Right atrium auricular region (tissue), 2 donors: ENCODE results near the gene PTCD3. TPM values are rescaled to one million over a fixed set of nuclear protein-coding genes. Genes with fewer than 3 reads are reported as not detected.
A peak's percentile ranks its signal among the peaks of the same experiment; 100 is the strongest.

Experiments
- DNase-seq: peaks from one replicate; pipeline ENCODE4 v3.0.0-alpha.2; 2019; ENCODE audit warnings: low spot score
- H3K27ac ChIP-seq, 2 donors: fragments of 200-600 bp; sonication (generic); 1 replicate in 1 of 2; 2 replicates in 1 of 2; pipeline ENCODE4 v1.5.1; 2016 to 2019
- H3K27me3 ChIP-seq, 2 donors: fragments of 200-600 bp; sonication (generic); one replicate each; pipeline versions ENCODE4 v1.5.1 to v1.6.0; 2017 to 2019
- H3K36me3 ChIP-seq: fragments of 200-600 bp; sonication (generic); one replicate; pipeline ENCODE4 v1.5.1; 2016
- H3K4me1 ChIP-seq, 2 donors: fragments of 200-600 bp; sonication (generic); one replicate each; pipeline versions ENCODE4 v1.5.1 to v1.6.0; 2017 to 2019
- H3K4me3 ChIP-seq, 2 donors: fragments of 200-600 bp; sonication (generic); 1 replicate in 1 of 2; 2 replicates in 1 of 2; pipeline ENCODE4 v1.5.1; 2017 to 2019; ENCODE audit warnings: mild to moderate bottlenecking in 1 of 2, moderate library complexity in 1 of 2
- H3K9me3 ChIP-seq, 2 donors: fragments of 200-600 bp; sonication (generic); one replicate each; pipeline ENCODE4 v1.5.1; 2019
- CTCF ChIP-seq, 2 donors: fragments of 200-600 bp; sonication (generic); IDR thresholded peaks; one replicate each; pipeline ENCODE4 v1.5.1; 2019; ENCODE audit warnings: antibody characterized with exemption in 2 of 2
- total RNA-seq, 2 donors: library from RNA; depleted of rRNA; stranded (reverse); fragments of >200 nt; gene quantifications; one replicate each; pipeline ENCODE4 v1.1.0, GENCODE V29; 2016

Gene PTCD3
- total RNA-seq, 2 donors from 2014 or later = 39.5 to 153 TPM

- H3K4me1 ChIP-seq = no peaks in the 10 kb centered on the region
- no peak overlapping the region for H3K4me3 ChIP-seq
- no peak overlapping the region for H3K27ac ChIP-seq
- DNase-seq = peak; percentile 52
- no peaks in the 10 kb centered on the region for H3K9me3 ChIP-seq
- peaks cover 65% of the 10 kb centered on the region for H3K36me3 ChIP-seq
- TF ChIP-seq CTCF (IDR thresholded peaks at IDR 0.05) = peak in 1 of 2 donors; percentile 23
- no peaks in the 10 kb centered on the region for H3K27me3 ChIP-seq
Observed at GRCh38 chr2:86087936-86088850, 17.8 kb upstream of the PTCD3 start.

GRCh38 chr2:86094229-86094628 is 11.8 kb upstream of the PTCD3 start:
- no peak overlapping the region for H3K4me3 ChIP-seq
- H3K4me1 ChIP-seq = no peaks in the 10 kb centered on the region
- H3K36me3 ChIP-seq = peaks cover 74% of the 10 kb centered on the region
- TF ChIP-seq CTCF (IDR thresholded peaks at IDR 0.05) = no peak
- H3K9me3 ChIP-seq = no peaks in the 10 kb centered on the region
- no peak overlapping the region for H3K27ac ChIP-seq
- no peaks in the 10 kb centered on the region for H3K27me3 ChIP-seq
- DNase-seq = no peak

- Histone ChIP-seq H3K4me3 (no peak overlapping the region), H3K4me1 (no peaks in the 10 kb centered on the region), H3K9me3 (no peaks in the 10 kb centered on the region), H3K27me3 (no peaks in the 10 kb centered on the region), H3K36me3 (peaks cover 63% of the 10 kb centered on the region), H3K27ac (no peak overlapping the region)
- TF ChIP-seq CTCF (IDR thresholded peaks at IDR 0.05) = no peak
- DNase-seq = no peak
Observed at GRCh38 chr2:86097114-86097896, 8.7 kb upstream of the PTCD3 start.

GRCh38 chr2:86097913-86098312 is 8.1 kb upstream of the PTCD3 start:
- no peak for DNase-seq
- peaks cover 59% of the 10 kb centered on the region for H3K36me3 ChIP-seq

GRCh38 chr2:86102157-86102556 is 3.9 kb upstream of the PTCD3 start:
- Histone ChIP-seq H3K27me3 (no peaks in the 10 kb centered on the region), H3K36me3 (peaks cover 29% of the 10 kb centered on the region), H3K27ac (no peak overlapping the region), H3K9me3 (no peaks in the 10 kb centered on the region), H3K4me3 (no peak overlapping the region), H3K4me1 (peaks cover 0 to 24% of the 10 kb centered on the region in 2 donors)
- no peak for TF ChIP-seq CTCF (IDR thresholded peaks at IDR 0.05)
- no peak for DNase-seq

More at GRCh38 chr2:86097913-86098312, 8.1 kb upstream of the PTCD3 start:
- no peaks in the 10 kb centered on the region for H3K4me1 ChIP-seq
- no peaks in the 10 kb centered on the region for H3K9me3 ChIP-seq
- no peak for TF ChIP-seq CTCF (IDR thresholded peaks at IDR 0.05)
- no peaks in the 10 kb centered on the region for H3K27me3 ChIP-seq
- H3K4me3 ChIP-seq = no peak overlapping the region
- no peak overlapping the region for H3K27ac ChIP-seq
